Measurements from ENCODE around the gene GADD45GIP1. TPM values are rescaled to one million over a fixed set of nuclear protein-coding genes. Genes with fewer than 3 reads are reported as not detected.

The GADD45GIP1 gene
- total and polyA plus RNA-seq, 10 of the 15 experiments (the other 5 are each of a cell fraction or from before 2014, with no cell fraction given): 5.1 to 136 (median 30.1) TPM

- in situ Hi-C loops (cut with MboI): no loop called here
- BruUV-seq (replicated peaks): no TSS peak
- RAD21 ChIA-PET (ENCODE audit: unreplicated experiment): no interaction called here
- POLR2A ChIA-PET: interaction anchor here (1.5 to 2.7 kb wide), 3 partner anchors 9 to 36 kb away, joined by 3 to 9 read pairs (median 6); partner anchors contain the start of gene RAD23A
- H3K27me3 ChIP-seq (replicated peaks in 1 of 2; ENCODE audit: control insufficient read depth in 2 of 2, insufficient read depth in 2 of 2, low read length in 1 of 2): no peaks in the 10 kb centered on the region
- peaks cover 19% of the 10 kb centered on the region for H3K4me1 ChIP-seq (ENCODE audit: control insufficient read depth, insufficient read depth, low read length)
- intact Hi-C loops (cut with micrococcal nuclease; ENCODE audit: unreplicated experiment): loop anchor here (5.0 kb wide), 1 partner anchor 148 kb away; no protein-coding TSS in a partner anchor
- H3K4me3 ChIP-seq: no peak overlapping the region
- H3K36me3 ChIP-seq (ENCODE audit: control insufficient read depth in 2 of 2, insufficient read depth in 2 of 2, low read length in 1 of 2): peaks cover 9 to 10% of the 10 kb centered on the region in 2 experiments
- H3K27ac ChIP-seq (ENCODE audit: control insufficient read depth, insufficient read depth): no peak overlapping the region
- H4K20me1 ChIP-seq (ENCODE audit: control insufficient read depth, insufficient read depth): peaks cover 7% of the 10 kb centered on the region; the same call in 1 of the 2 replicates
- no peak for FAIRE-seq
- no peak overlapping the region for H3K9ac ChIP-seq (ENCODE audit: control insufficient read depth, insufficient read depth, low read length)
- no peak overlapping the region for H2AFZ ChIP-seq (ENCODE audit: control insufficient read depth, low read depth, low read length)
- SMC1A ChIA-PET (ENCODE audit: uncharacterized antibody, unreplicated experiment): no interaction called here
- H3K4me2 ChIP-seq (ENCODE audit: control insufficient read depth, insufficient read depth): no peak overlapping the region
- TF ChIP-seq FOXK2 (IDR thresholded peaks at IDR 0.05) (no peak), POLR2AphosphoS2 (IDR thresholded peaks at IDR 0.05; ENCODE audit: low read depth, low read length) (no peak), BCLAF1 (IDR thresholded peaks at IDR 0.05) (no peak), SUZ12 (IDR thresholded peaks at IDR 0.05; ENCODE audit: unreplicated experiment) (no peak), RFX5 (IDR thresholded peaks at IDR 0.05; ENCODE audit: low read depth, low read length) (no peak)
- H3K79me2 ChIP-seq (ENCODE audit: control insufficient read depth, insufficient read depth, low read length): peaks cover 49% of the 10 kb centered on the region
- ATAC-seq: no peak
- CTCF ChIA-PET: no interaction called here
- DNase-seq (ENCODE audit: low read depth, low spot score): no peak
- no peaks in the 10 kb centered on the region for H3K9me3 ChIP-seq (replicated peaks; ENCODE audit: control insufficient read depth, insufficient read depth, low read length)
- 91% methylated on average over 10 of the region's 10 CpGs for WGBS (ENCODE audit: insufficient coverage, insufficient replicate concordance, low lambda C conversion rate, missing lambda C conversion rate)
Observed at GRCh38 chr19:12935071-12935470, 22.0 kb downstream of the GADD45GIP1 start.
